Fibroblast of lung (primary cell): Measurements from ENCODE around the gene CFAP77. TPM values are rescaled to one million over a fixed set of nuclear protein-coding genes. Genes with fewer than 3 reads are reported as not detected.

Source experiments
- DNase-seq, 2 donors: peaks; one replicate each; pipeline versions ENCODE4 v3.0.0 to v3.0.0-alpha.2; 2010; ENCODE audit warnings: low read depth in 2 of 2
- H2AFZ ChIP-seq: 2 replicates; pipeline ENCODE4 v1.5.1; 2012; ENCODE audit warnings: low read length, control low read depth, inconsistent platforms
- H3K27ac ChIP-seq: 2 replicates; pipeline ENCODE4 v1.5.1; 2011; ENCODE audit warnings: low read length, control low read depth; ENCODE audit not compliant: insufficient read depth
- H3K27me3 ChIP-seq: 2 replicates; pipeline ENCODE4 v1.5.1; 2011; ENCODE audit warnings: mild to moderate bottlenecking, low read length; ENCODE audit not compliant: control insufficient read depth, insufficient read depth
- H3K36me3 ChIP-seq: 2 replicates; pipeline ENCODE4 v1.5.1; 2011; ENCODE audit warnings: low read length; ENCODE audit not compliant: control insufficient read depth, insufficient read depth
- H3K4me1 ChIP-seq: 2 replicates; pipeline ENCODE4 v1.5.1; 2011; ENCODE audit warnings: low read length; ENCODE audit not compliant: control insufficient read depth, insufficient read depth; ENCODE audit errors: extremely low read depth
- H3K4me2 ChIP-seq: 2 replicates; pipeline ENCODE4 v1.5.1; 2011; ENCODE audit warnings: low read length, control low read depth; ENCODE audit not compliant: insufficient read depth; ENCODE audit errors: extremely low read depth
- H3K4me3 ChIP-seq, 4 experiments: fragments of 200-600 bp in 1 of 4; sonication (generic) in 1 of 4; replicated peaks in 1 of 4; 2 replicates each; pipeline ENCODE4 v1.5.1; 2011 to 2016; ENCODE audit warnings: low read length in 4 of 4, low read depth in 3 of 4, mild to moderate bottlenecking in 3 of 4, control low read depth in 2 of 4, inconsistent platforms in 1 of 4, mixed read lengths in 1 of 4; ENCODE audit not compliant: insufficient read depth in 1 of 4; ENCODE audit errors: control extremely low read depth in 1 of 4
- H3K79me2 ChIP-seq: 2 replicates; pipeline ENCODE4 v1.5.1; 2012; ENCODE audit warnings: mild to moderate bottlenecking, low read length, inconsistent platforms; ENCODE audit not compliant: control insufficient read depth, insufficient read depth
- H3K9ac ChIP-seq: 2 replicates; pipeline ENCODE4 v1.5.1; 2011; ENCODE audit warnings: mild to moderate bottlenecking, low read length, control low read depth; ENCODE audit not compliant: insufficient read depth
- H3K9me3 ChIP-seq: 2 replicates; pipeline ENCODE4 v1.5.1; 2012; ENCODE audit warnings: low read depth, low read length; ENCODE audit not compliant: control insufficient read depth, insufficient read depth
- H4K20me1 ChIP-seq: 2 replicates; pipeline ENCODE4 v1.5.1; 2011; ENCODE audit warnings: low read length; ENCODE audit not compliant: control insufficient read depth, insufficient read depth; ENCODE audit errors: extremely low read depth
- CTCF ChIP-seq, 2 donors: IDR thresholded peaks in 1 of 2; conservative IDR thresholded peaks in 1 of 2; 1 replicate in 1 of 2; 2 replicates in 1 of 2; pipeline ENCODE4 v1.5.1; 2011 to 2012; ENCODE audit warnings: low read length in 2 of 2, control low read depth in 1 of 2, inconsistent platforms in 1 of 2, low read depth in 1 of 2, mild to moderate bottlenecking in 1 of 2
- EZH2 ChIP-seq: IDR thresholded peaks from 2 replicates; pipeline ENCODE4 v1.5.1; 2012; ENCODE audit warnings: low read length, control low read depth, mild to moderate bottlenecking; ENCODE audit errors: missing control alignments
- polyA plus RNA-seq, 2 donors: library from polyadenylated mRNA; depleted of rRNA in 1 of 2; stranded (reverse) in 1 of 2; unstranded in 1 of 2; fragments of >200 nt; gene quantifications; 2 replicates each; pipeline ENCODE4 v1.2.1, GENCODE V29; 2011 to 2012; ENCODE audit warnings: missing spikeins in 1 of 2
- total RNA-seq: library from RNA; depleted of rRNA; stranded (reverse); fragments of >200 nt; gene quantifications from 2 replicates; pipeline ENCODE4 v1.2.1, GENCODE V29; 2014

CFAP77 gene
- total and polyA plus RNA-seq, 2 donors (not counting 1 experiment from before 2014, with no cell fraction given), result not detected

- no peaks in the 10 kb centered on the region for H3K9me3 ChIP-seq
- no peaks in the 10 kb centered on the region for H3K4me1 ChIP-seq
- H2AFZ ChIP-seq, result no peak overlapping the region
- DNase-seq, result no peak
- no peaks in the 10 kb centered on the region for H3K27me3 ChIP-seq
- H3K4me3 ChIP-seq, result no peak overlapping the region
- H3K79me2 ChIP-seq, result no peaks in the 10 kb centered on the region
- H3K9ac ChIP-seq, result no peak overlapping the region
- TF ChIP-seq EZH2 (no peak), CTCF (conservative IDR thresholded peaks at IDR 0.05 in 1 of 2, IDR thresholded peaks at IDR 0.05 in 1 of 2; ENCODE audit: low read depth in 1 of 2, low read length in 2 of 2) (no peak)
- H4K20me1 ChIP-seq, result no peaks in the 10 kb centered on the region
- H3K27ac ChIP-seq, result no peak overlapping the region
- H3K36me3 ChIP-seq, result no peaks in the 10 kb centered on the region
- no peak overlapping the region for H3K4me2 ChIP-seq
Observed at GRCh38 chr9:132537352-132537751, 127.3 kb downstream of the CFAP77 start.

GRCh38 chr9:132538071-132538470 is 128.1 kb downstream of the CFAP77 start:
- Histone ChIP-seq H3K9ac (no peak overlapping the region), H3K27ac (no peak overlapping the region), H4K20me1 (no peaks in the 10 kb centered on the region), H2AFZ (no peak overlapping the region), H3K79me2 (no peaks in the 10 kb centered on the region), H3K4me1 (no peaks in the 10 kb centered on the region), H3K4me3 (no peak overlapping the region), H3K4me2 (no peak overlapping the region), H3K27me3 (no peaks in the 10 kb centered on the region), H3K9me3 (no peaks in the 10 kb centered on the region), H3K36me3 (no peaks in the 10 kb centered on the region)
- TF ChIP-seq EZH2 (no peak), CTCF (conservative IDR thresholded peaks at IDR 0.05 in 1 of 2, IDR thresholded peaks at IDR 0.05 in 1 of 2; ENCODE audit: low read depth in 1 of 2, low read length in 2 of 2) (no peak)
- no peak for DNase-seq

DNA sequence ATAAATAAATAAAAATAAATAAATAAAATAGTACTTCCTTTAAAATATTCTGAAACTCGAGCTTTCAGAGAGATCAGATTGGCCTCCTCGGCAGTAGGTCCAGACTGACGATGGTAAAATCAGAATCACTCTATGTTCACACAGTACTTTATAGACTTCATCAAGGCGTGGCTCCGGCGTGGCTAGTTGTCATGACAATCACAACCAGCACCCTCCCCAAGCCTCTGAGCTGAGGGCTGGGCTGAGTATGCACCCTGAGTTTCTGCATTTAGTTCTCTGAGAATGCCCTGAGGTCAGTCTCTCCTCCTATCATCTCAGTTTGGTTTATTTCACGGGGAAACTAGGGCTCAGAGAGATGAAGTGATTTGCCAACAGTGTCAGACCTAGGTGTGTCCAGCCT is 129.1 kb downstream of the CFAP77 start:
- no peak for DNase-seq
- TF ChIP-seq CTCF (conservative IDR thresholded peaks at IDR 0.05 in 1 of 2, IDR thresholded peaks at IDR 0.05 in 1 of 2; ENCODE audit: low read depth in 1 of 2, low read length in 2 of 2), result no peak
- no peak for TF ChIP-seq EZH2
- Histone ChIP-seq H2AFZ (no peak overlapping the region), H4K20me1 (no peaks in the 10 kb centered on the region), H3K4me1 (no peaks in the 10 kb centered on the region), H3K4me3 (no peak overlapping the region), H3K4me2 (no peak overlapping the region), H3K9ac (no peak overlapping the region), H3K27me3 (no peaks in the 10 kb centered on the region), H3K36me3 (no peaks in the 10 kb centered on the region), H3K79me2 (no peaks in the 10 kb centered on the region), H3K9me3 (no peaks in the 10 kb centered on the region), H3K27ac (no peak overlapping the region)
